Activated CD8-positive, alpha-beta memory T cell treated with anti-CD3 and anti-CD28 coated beads, Interleukin-2, amount 50 U/mL, for 1 hour (primary cell): Measurements from ENCODE around the gene SEC22A.

Source experiments
- DNase-seq: peaks from one replicate; pipeline ENCODE4 v3.0.0-alpha.2; 2020; ENCODE audit errors: extremely low read depth

Gene SEC22A, protein sequence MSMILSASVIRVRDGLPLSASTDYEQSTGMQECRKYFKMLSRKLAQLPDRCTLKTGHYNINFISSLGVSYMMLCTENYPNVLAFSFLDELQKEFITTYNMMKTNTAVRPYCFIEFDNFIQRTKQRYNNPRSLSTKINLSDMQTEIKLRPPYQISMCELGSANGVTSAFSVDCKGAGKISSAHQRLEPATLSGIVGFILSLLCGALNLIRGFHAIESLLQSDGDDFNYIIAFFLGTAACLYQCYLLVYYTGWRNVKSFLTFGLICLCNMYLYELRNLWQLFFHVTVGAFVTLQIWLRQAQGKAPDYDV

GRCh38 chr3:123201557-123202427 lies at the start of gene SEC22A:
SEC22A (plus strand) TSS chr3:123201943; CDS start chr3:123209218, 7,275 bp downstream.
- DNase-seq = peak; percentile 83

GRCh38 chr3:123152687-123153086 lies 49.1 kb upstream of the SEC22A start:
- no peak for DNase-seq

- DNase-seq = no peak
These were observed 48.4 kb upstream of the SEC22A start for GRCh38 chr3:123153125-123154019.

DNA sequence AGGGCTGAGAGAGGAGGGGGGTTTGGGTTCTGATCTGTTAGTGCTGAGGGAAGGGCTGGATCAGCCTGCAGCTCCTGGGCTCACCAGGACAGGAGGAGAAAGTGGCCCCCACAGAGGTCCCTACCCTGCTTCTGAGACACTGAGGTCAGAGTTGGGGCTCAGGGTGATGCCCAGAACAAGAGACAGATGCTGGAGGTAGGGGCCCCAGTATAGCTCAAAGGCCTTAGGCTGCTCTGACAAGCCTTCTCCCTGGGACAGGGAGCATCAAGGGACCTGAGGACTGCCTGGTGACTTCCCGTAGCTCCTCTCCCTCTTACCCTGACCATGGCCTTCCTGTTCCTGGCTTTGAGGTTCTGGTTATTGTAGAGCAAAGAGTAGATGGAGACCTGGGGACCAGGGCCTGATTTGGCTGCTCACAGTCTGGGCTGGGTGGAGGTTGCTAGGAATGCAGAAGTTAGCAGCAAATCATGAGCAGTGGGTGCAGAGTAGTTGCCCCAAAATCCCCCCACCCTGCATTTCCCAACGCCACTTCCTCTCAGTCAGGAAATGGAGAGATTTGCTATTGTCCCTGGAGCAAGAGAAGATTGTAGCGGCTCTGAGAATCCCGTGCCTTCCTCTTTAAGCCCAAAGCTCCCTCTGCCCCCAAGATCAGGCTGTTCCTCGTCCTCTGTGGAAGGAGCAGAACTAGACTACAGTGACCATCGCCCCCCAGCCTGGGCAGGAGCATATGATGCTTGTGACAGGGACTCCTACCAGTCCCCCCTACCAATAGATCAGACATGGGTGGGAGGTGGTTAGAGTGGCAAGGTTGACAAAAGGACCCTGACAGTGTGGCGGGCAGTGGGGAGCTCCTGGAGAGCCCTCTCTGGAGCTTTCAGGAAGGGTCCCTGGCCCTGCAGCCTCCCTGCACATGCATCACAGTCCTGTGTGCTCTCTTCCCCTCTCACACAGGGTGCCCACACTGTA lies 47.4 kb upstream of the SEC22A start:
- DNase-seq = no peak

DNA sequence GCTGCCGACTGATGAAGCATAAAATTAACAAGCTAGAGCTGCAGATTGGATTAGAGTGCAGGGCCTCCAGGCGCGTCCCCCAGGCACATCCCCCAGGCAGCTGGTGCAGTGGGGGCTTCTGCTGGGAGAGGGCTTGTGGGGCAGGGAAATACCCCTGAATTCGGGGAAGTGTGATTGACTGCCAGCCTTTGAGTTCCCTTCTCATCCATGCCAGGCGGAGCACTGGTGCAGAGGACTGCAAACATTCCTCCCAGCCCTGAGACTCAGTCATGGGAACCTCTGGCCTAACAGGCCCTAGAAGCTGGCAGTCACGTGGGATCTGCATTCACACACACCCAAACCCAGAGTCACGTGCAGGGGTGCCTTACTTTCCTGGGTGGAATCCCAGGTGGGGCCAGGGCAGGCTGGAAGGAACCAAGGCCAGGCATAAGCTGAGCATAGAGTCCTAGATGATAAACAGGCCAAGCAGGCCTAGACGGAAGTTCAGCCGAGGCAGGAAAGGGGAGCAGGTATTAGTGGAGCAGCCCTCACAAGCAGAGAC lies 46.2 kb upstream of the SEC22A start:
- DNase-seq = no peak

DNA sequence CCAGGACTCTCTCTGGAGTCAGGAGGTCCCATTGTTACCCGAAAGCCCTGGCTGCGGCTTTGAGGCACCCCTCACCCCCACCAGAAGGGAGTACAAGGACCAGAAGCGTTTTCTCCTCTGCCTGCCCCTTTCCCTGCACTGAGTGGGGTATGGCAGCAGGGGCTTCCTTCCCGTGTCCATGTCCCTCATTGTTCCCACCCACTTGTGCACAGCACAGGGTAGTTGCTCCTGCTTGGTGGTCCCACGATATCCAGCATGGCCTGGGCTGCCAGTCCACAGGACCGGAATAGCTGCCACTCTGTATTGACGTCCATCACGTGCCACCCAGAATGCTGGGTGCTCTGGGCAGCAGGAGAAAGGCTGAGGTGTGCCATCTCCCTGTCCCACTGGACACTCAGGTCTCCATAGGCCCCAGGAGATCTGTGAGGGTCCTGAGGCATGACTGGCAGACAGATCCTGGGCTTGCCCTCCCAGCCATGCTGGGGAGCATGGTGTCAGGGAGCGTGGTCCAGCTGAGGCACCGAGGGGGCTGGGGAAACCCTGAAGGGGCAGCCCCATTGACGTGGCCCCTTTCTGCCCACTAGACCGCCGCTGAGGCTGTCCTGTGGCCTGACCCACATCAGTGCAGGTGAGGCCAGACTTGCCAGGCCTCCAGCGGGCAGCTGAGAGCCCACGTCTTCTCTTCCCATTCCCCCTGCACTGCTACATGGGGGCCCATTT lies 45.3 kb upstream of the SEC22A start:
- DNase-seq = no peak

GRCh38 chr3:123157209-123157597 lies 44.5 kb upstream of the SEC22A start:
- DNase-seq = no peak

- DNase-seq = no peak
These were observed 44.0 kb upstream of the SEC22A start for GRCh38 chr3:123157598-123158287.

DNA sequence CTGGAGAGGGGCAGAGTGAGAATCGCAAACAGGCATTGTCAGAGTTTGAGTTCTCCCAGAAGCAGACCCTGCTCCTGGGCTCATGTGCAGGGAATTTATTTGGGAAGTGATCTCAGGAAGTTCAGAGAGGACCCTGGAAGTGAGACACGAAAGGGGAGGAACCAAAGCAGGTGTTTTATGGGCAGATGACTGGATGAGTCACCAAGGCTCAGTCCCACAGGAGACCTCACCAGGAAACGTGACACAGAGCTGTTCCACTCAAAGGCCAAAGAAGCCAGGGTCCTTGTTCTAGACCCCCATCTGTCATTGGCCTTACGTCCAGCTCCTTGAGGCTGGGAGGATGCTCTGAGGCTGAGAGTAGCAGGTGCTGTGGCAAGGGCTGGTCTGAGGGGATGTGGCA lies 43.4 kb upstream of the SEC22A start:
- DNase-seq = no peak

GRCh38 chr3:123158899-123159390 lies 42.8 kb upstream of the SEC22A start:
- DNase-seq = no peak

GRCh38 chr3:123159926-123160635 lies 41.7 kb upstream of the SEC22A start:
- no peak for DNase-seq

- DNase-seq = no peak
These were observed 40.6 kb upstream of the SEC22A start for GRCh38 chr3:123161167-123161566.

GRCh38 chr3:123163141-123163540 lies 38.6 kb upstream of the SEC22A start:
- DNase-seq = no peak

GRCh38 chr3:123165163-123165562 lies 36.6 kb upstream of the SEC22A start:
- no peak for DNase-seq

DNA sequence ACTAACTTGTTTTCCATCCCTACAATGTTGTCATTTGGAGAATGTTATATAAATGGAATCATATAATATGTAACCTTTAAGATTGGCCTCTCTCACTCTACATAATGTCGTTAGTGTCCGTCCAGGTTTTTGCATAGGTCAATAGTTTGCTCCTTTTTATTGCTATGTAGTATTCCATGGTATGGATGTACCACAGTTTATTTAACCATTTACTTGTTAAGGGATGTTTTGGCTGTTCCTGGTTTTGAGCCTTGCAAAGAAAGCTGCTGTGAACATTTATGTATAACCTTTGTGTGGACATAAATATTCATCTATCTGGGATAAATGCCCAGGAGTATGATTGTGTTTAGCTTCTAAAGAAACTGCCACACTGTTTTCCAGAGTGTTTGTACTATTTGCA lies 34.1 kb upstream of the SEC22A start:
- no peak for DNase-seq

- DNase-seq = no peak
These were observed 33.6 kb upstream of the SEC22A start for GRCh38 chr3:123168122-123168521.

DNA sequence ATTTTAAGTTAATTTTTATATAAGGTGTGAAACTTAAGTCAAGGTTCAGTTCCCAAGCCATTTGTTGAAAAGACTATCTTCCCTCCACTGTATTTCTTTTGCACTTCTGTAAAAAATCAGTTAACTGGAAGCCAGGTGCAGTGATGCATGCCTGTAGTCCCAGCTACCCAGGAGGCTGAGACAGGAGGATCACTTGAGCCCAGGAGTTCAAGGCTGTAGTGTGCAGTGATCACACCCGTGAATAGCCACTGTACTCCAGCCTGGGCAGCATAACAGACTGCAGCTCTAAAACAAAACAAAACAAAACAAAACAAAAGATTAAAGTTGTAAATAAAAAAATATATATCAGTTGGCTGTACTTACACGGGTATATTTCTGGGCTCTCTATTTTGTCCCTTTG lies 33.1 kb upstream of the SEC22A start:
- DNase-seq = no peak

- no peak for DNase-seq
These were observed 32.2 kb upstream of the SEC22A start for GRCh38 chr3:123169492-123169929.
